Glomerular endothelial cell (primary cell): ENCODE data around the gene BHLHE40. TPM values are rescaled to one million over a fixed set of nuclear protein-coding genes. Genes with fewer than 3 reads are reported as not detected.

ENCODE experiments used
- DNase-seq: peaks from one replicate; pipeline ENCODE4 v3.0.0-alpha.2; 2011; ENCODE audit warnings: low read depth, low spot score; ENCODE audit errors: extremely low read depth
- total RNA-seq: library from RNA; depleted of rRNA; stranded (reverse); fragments of >200 nt; gene quantifications from 2 replicates; pipeline ENCODE4 v1.2.3, GENCODE V29; 2015

Gene BHLHE40
- total RNA-seq, 1 donor from 2014 or later = 74.4 TPM

GRCh38 chr3:4982773-4983738 is 3.8 kb downstream of the BHLHE40 start:
- DNase-seq = no peak

DNA sequence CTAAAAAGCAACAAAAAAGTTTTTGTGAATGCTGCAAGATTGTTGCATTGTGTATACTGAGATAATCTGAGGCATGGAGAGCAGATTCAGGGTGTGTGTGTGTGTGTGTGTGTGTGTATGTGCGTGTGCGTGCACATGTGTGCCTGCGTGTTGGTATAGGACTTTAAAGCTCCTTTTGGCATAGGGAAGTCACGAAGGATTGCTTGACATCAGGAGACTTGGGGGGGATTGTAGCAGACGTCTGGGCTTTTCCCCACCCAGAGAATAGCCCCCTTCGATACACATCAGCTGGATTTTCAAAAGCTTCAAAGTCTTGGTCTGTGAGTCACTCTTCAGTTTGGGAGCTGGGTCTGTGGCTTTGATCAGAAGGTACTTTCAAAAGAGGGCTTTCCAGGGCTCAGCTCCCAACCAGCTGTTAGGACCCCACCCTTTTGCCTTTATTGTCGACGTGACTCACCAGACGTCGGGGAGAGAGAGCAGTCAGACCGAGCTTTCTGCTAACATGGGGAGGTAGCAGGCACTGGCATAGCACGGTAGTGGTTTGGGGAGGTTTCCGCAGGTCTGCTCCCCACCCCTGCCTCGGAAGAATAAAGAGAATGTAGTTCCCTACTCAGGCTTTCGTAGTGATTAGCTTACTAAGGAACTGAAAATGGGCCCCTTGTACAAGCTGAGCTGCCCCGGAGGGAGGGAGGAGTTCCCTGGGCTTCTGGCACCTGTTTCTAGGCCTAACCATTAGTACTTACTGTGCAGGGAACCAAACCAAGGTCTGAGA is 4.7 kb downstream of the BHLHE40 start:
- DNase-seq = no peak

GRCh38 chr3:4984511-4984864 is 5.3 kb downstream of the BHLHE40 start:
- no peak for DNase-seq

DNA sequence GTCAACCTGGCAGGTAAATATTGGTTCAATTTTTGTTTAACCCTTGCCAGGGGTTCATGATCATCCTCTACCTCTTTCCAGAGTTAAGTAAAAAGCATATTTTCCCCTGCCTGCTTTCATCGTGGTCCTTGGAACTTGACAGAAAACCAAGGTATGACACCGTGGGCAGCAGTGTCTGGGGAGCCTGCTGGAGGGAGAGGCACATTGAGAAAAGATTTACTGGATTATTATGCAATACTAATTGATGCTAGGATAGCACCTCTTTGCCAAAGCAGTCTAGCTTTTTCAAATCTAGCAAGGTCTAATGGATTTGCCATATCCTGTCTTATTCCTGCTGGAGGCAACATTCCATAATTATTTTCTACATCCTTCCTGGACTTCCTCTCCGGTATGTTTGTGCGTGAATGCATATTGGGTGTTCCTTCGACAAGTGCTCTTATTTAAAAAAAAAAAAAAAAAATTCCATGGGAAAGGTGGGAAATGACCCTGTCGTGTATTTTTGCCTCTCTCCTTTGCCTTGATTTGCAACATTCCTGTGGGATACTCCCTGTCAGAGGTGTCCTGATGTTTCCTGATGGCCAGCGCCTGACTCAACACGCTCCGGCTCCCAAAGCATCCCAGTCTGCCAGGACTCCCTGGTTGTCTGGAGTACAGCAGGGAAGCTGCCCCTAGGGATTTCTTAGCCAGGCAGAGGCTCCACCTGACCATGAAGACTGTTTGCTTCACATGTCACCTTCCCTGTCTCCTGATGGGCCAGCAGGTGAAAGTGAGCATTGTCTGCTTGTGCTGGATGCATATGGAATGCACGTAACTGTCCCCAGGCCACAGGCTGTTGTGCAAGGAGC is 6.3 kb downstream of the BHLHE40 start:
- DNase-seq = no peak

- DNase-seq = no peak
These were observed 7.0 kb downstream of the BHLHE40 start for GRCh38 chr3:4986175-4986781.

DNA sequence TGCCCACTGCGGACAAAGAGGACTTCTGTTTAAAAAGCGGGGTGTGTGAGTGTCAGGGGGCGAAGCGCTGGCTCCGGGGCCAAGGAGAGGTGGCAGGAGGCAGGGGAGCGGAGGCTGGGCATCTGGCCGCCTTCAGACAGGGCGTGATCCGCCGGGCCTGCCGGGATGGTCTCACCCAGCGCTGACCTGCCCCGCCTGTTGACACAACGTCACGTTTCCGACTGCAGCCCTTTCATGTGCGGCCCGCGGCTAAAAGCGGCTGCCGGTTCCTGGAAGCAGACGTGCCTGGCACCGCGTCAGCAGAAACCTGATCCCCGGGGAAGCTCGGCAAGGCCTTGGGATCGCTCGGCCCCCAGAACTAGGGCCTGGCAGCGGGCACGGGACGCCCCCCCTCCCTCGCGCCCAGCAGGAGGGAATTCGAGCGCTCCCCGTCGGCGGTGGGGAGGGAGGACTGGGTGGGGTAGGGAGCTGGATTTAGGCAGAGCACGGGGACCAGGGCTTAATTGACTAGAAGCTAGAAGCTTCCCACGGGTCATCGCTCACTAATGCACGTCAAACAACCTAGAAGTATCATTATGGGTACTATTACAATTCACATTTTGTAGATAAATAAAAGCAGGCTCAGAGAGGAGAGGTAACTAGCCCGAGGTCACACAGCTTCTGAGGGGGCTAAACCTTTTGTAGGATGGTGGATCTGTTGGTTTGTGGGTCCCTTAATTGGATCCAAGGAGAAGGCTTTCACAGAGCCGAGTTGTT is 7.7 kb downstream of the BHLHE40 start:
- DNase-seq = no peak

GRCh38 chr3:4987538-4988296 is 8.5 kb downstream of the BHLHE40 start:
- no peak for DNase-seq

GRCh38 chr3:4988983-4989834 is 10.0 kb downstream of the BHLHE40 start:
- DNase-seq = no peak

GRCh38 chr3:4990069-4990468 is 10.8 kb downstream of the BHLHE40 start:
- DNase-seq = no peak

DNA sequence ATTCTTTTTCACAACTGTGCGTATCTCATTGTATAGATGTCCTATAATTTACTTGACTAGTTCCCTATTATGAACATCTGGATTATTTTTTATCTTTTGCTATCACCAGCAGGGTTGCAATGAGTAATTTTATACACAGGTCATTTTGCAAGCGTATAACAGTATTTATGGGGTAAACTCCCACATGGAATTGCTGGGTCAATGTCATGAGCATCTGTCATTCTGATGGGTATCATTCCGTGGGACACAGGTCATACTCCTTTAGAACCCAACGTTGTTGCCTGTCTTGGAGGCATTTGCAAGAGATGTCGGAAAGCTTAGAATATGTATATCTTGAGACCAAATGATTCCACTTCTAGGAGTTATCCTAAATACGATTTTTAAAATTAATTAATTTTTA is 12.9 kb downstream of the BHLHE40 start:
- DNase-seq = no peak

GRCh38 chr3:4993276-4994143 is 14.3 kb downstream of the BHLHE40 start:
- no peak for DNase-seq

- DNase-seq = no peak
These were observed 15.0 kb downstream of the BHLHE40 start for GRCh38 chr3:4994144-4994730.

DNA sequence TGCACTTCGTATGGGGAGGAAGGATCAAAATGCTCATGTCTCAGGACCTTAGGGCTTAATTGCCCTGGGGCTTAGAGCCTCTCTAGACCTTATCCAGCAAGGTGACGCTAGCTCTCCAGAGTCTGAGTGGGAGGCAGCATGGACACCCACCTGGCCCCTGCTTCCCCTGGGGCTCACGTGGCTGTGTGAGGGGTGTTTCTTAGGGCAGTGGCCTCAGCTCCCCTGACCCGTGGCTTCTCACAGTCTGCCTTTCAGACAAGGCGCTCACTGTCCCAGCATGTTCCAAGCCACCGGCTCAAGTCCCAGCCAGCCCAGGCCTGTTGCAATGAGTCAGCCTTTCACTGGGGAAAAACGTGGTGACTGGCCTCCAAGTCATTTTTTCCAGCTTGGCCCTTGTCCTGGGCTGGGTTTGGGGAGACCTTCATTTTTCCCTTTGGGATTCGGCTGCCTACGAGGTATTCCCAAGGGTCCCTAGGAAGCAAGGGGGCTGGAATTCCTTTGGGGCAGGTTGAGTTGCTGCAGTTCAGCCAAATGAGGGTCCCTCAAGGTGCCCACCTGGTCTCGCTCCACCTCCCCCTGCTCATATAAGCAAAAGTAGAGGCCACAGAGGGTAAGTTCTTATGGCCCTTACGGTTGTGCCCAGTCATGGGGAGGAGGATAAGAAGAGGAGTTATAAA is 15.7 kb downstream of the BHLHE40 start:
- DNase-seq = no peak

DNA sequence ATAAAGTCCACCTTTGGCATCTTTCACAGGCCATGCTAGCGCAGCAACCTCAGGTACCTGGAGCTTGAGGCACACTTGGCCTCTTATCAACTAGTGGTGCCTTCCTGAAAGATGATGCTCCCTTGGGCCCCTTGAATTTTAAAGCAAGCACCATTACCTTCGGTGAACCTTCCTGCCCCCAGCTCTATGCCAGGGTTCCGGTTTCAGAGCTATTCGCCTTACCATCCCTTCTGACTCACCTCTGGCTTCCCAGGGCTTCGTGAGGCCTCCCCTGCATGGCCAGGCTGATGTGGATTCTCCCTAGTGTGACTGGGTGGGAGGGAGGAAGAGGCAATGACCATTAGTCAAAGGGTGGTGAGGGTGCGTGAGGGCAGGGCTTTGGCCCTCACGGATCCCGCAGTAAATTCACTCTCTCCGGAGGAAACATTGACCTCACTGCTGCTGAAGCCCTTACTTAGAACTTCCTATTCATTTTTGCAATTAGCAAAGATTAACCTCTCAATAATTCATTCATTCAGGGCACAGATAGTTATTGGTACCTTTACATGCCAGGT is 16.3 kb downstream of the BHLHE40 start:
- no peak for DNase-seq

- no peak for DNase-seq
These were observed 17.1 kb downstream of the BHLHE40 start for GRCh38 chr3:4996223-4996765.
